ENCODE data around the gene SREBF1. TPM values are rescaled to one million over a fixed set of nuclear protein-coding genes. Genes with fewer than 3 reads are reported as not detected.

The SREBF1 gene
- total and polyA plus RNA-seq, 4 donors, result 23.6 to 103 (median 24.4) TPM

GRCh38 chr17:17792551-17793377 is 44.0 kb downstream of the SREBF1 start:
- Histone ChIP-seq H3K9me3 (ENCODE audit: control insufficient read depth, low read length) (no peaks in the 10 kb centered on the region), H3K4me1 (ENCODE audit: control insufficient read depth in 1 of 2, insufficient read depth in 2 of 2, low read length in 2 of 2) (no peaks in the 10 kb centered on the region), H3K27ac (ENCODE audit: low read depth in 1 of 2, low read length in 2 of 2) (no peak overlapping the region), H3K36me3 (ENCODE audit: control insufficient read depth in 1 of 2, insufficient read depth in 2 of 2, low read length in 1 of 2) (no peaks in the 10 kb centered on the region), H3K27me3 (ENCODE audit: control insufficient read depth in 1 of 2, insufficient read depth in 2 of 2, low read length in 1 of 2) (no peaks in the 10 kb centered on the region), H3K4me3 (ENCODE audit: low read length in 2 of 2) (no peak overlapping the region)
- intact Hi-C loops (cut with DNase I), result no loop called here
- DNase-seq, result no peak
- ATAC-seq (ENCODE audit: low FRiP score), result no peak
- 66 to 74% methylated on average over 37 to 38 of the region's 38 CpGs for WGBS, 2 donors

- Histone ChIP-seq H3K36me3 (ENCODE audit: control insufficient read depth in 1 of 2, insufficient read depth in 2 of 2, low read length in 1 of 2) (no peaks in the 10 kb centered on the region), H3K27me3 (ENCODE audit: control insufficient read depth in 1 of 2, insufficient read depth in 2 of 2, low read length in 1 of 2) (no peaks in the 10 kb centered on the region), H3K4me3 (ENCODE audit: low read length in 2 of 2) (no peak overlapping the region), H3K27ac (ENCODE audit: low read depth in 1 of 2, low read length in 2 of 2) (no peak overlapping the region), H3K4me1 (ENCODE audit: control insufficient read depth in 1 of 2, insufficient read depth in 2 of 2, low read length in 2 of 2) (no peaks in the 10 kb centered on the region), H3K9me3 (ENCODE audit: control insufficient read depth, low read length) (no peaks in the 10 kb centered on the region)
- DNase-seq, result no peak
- 89 to 91% methylated on average over 18 of the region's 18 CpGs for WGBS, 2 donors
- ATAC-seq (ENCODE audit: low FRiP score), result no peak
- intact Hi-C loops (cut with DNase I), result no loop called here
Measured at GRCh38 chr17:17792037-17792550, 44.7 kb downstream of the SREBF1 start.

- DNase-seq (no peak), ATAC-seq (ENCODE audit: low FRiP score) (no peak)
- Histone ChIP-seq H3K9me3 (ENCODE audit: control insufficient read depth, low read length) (no peaks in the 10 kb centered on the region), H3K4me3 (ENCODE audit: low read length in 2 of 2) (no peak overlapping the region), H3K4me1 (ENCODE audit: control insufficient read depth in 1 of 2, insufficient read depth in 2 of 2, low read length in 2 of 2) (no peaks in the 10 kb centered on the region), H3K27ac (ENCODE audit: low read depth in 1 of 2, low read length in 2 of 2) (no peak overlapping the region), H3K27me3 (ENCODE audit: control insufficient read depth in 1 of 2, insufficient read depth in 2 of 2, low read length in 1 of 2) (no peaks in the 10 kb centered on the region), H3K36me3 (ENCODE audit: control insufficient read depth in 1 of 2, insufficient read depth in 2 of 2, low read length in 1 of 2) (no peaks in the 10 kb centered on the region)
- intact Hi-C loops (cut with DNase I), result no loop called here
- 91 to 92% methylated on average over 26 of the region's 26 CpGs for WGBS, 2 donors
Measured at GRCh38 chr17:17790637-17791464, 45.9 kb downstream of the SREBF1 start.

- Histone ChIP-seq H3K36me3 (ENCODE audit: control insufficient read depth in 1 of 2, insufficient read depth in 2 of 2, low read length in 1 of 2) (no peaks in the 10 kb centered on the region), H3K9me3 (ENCODE audit: control insufficient read depth, low read length) (no peaks in the 10 kb centered on the region), H3K4me1 (ENCODE audit: control insufficient read depth in 1 of 2, insufficient read depth in 2 of 2, low read length in 2 of 2) (no peaks in the 10 kb centered on the region), H3K27ac (ENCODE audit: low read depth in 1 of 2, low read length in 2 of 2) (no peak overlapping the region), H3K4me3 (ENCODE audit: low read length in 2 of 2) (no peak overlapping the region), H3K27me3 (ENCODE audit: control insufficient read depth in 1 of 2, insufficient read depth in 2 of 2, low read length in 1 of 2) (no peaks in the 10 kb centered on the region)
- DNase-seq (no peak), ATAC-seq (ENCODE audit: low FRiP score) (no peak)
- 77 to 81% methylated on average over 12 of the region's 12 CpGs for WGBS, 2 donors
- intact Hi-C loops (cut with DNase I), result loop anchor here in 1 of 2 donors (5.0 kb wide), 1 partner anchor 307 kb away; no protein-coding TSS in a partner anchor
Measured at GRCh38 chr17:17789828-17790636, 46.8 kb downstream of the SREBF1 start.

- WGBS, 2 donors, result 90 to 95% methylated on average over 6 of the region's 6 CpGs
- no peak for ATAC-seq (ENCODE audit: low FRiP score)
Measured at GRCh38 chr17:17789410-17789809, 47.4 kb downstream of the SREBF1 start.

GRCh38 chr17:17788967-17789366 is 47.8 kb downstream of the SREBF1 start:
- Histone ChIP-seq H3K4me1 (ENCODE audit: control insufficient read depth in 1 of 2, insufficient read depth in 2 of 2, low read length in 2 of 2) (no peaks in the 10 kb centered on the region), H3K4me3 (ENCODE audit: low read length in 2 of 2) (no peak overlapping the region), H3K36me3 (ENCODE audit: control insufficient read depth in 1 of 2, insufficient read depth in 2 of 2, low read length in 1 of 2) (no peaks in the 10 kb centered on the region), H3K27me3 (ENCODE audit: control insufficient read depth in 1 of 2, insufficient read depth in 2 of 2, low read length in 1 of 2) (no peaks in the 10 kb centered on the region), H3K9me3 (ENCODE audit: control insufficient read depth, low read length) (no peaks in the 10 kb centered on the region), H3K27ac (ENCODE audit: low read depth in 1 of 2, low read length in 2 of 2) (no peak overlapping the region)
- WGBS, 2 donors, result 85 to 90% methylated on average over 8 of the region's 8 CpGs
- no peak for ATAC-seq (ENCODE audit: low FRiP score)
- DNase-seq, result no peak
- intact Hi-C loops (cut with DNase I), result loop anchor here in 1 of 2 donors (5.0 kb wide), 1 partner anchor 308 kb away; no protein-coding TSS in a partner anchor

More at GRCh38 chr17:17789410-17789809, 47.4 kb downstream of the SREBF1 start:
- H3K9me3 ChIP-seq (ENCODE audit: control insufficient read depth, low read length), result no peaks in the 10 kb centered on the region
- no peak for DNase-seq
- H3K27me3 ChIP-seq (ENCODE audit: control insufficient read depth in 1 of 2, insufficient read depth in 2 of 2, low read length in 1 of 2), result no peaks in the 10 kb centered on the region
- no peak overlapping the region for H3K27ac ChIP-seq (ENCODE audit: low read depth in 1 of 2, low read length in 2 of 2)
- H3K4me3 ChIP-seq (ENCODE audit: low read length in 2 of 2), result no peak overlapping the region
- no peaks in the 10 kb centered on the region for H3K4me1 ChIP-seq (ENCODE audit: control insufficient read depth in 1 of 2, insufficient read depth in 2 of 2, low read length in 2 of 2)
- H3K36me3 ChIP-seq (ENCODE audit: control insufficient read depth in 1 of 2, insufficient read depth in 2 of 2, low read length in 1 of 2), result no peaks in the 10 kb centered on the region
- intact Hi-C loops (cut with DNase I), result loop anchor here in 1 of 2 donors (5.0 kb wide), 1 partner anchor 308 kb away; no protein-coding TSS in a partner anchor

- H3K27ac ChIP-seq (ENCODE audit: low read depth in 1 of 2, low read length in 2 of 2), result no peak overlapping the region
- H3K4me1 ChIP-seq (ENCODE audit: control insufficient read depth in 1 of 2, insufficient read depth in 2 of 2, low read length in 2 of 2), result no peaks in the 10 kb centered on the region
- 94 to 97% methylated on average over 7 of the region's 7 CpGs for WGBS, 2 donors
- H3K4me3 ChIP-seq (ENCODE audit: low read length in 2 of 2), result no peak overlapping the region
- no peak for DNase-seq
- no peaks in the 10 kb centered on the region for H3K27me3 ChIP-seq (ENCODE audit: control insufficient read depth in 1 of 2, insufficient read depth in 2 of 2, low read length in 1 of 2)
- H3K36me3 ChIP-seq (ENCODE audit: control insufficient read depth in 1 of 2, insufficient read depth in 2 of 2, low read length in 1 of 2), result no peaks in the 10 kb centered on the region
- intact Hi-C loops (cut with DNase I), result loop anchor here in 1 of 2 donors (5.0 kb wide), 1 partner anchor 310 kb away; no protein-coding TSS in a partner anchor
- ATAC-seq (ENCODE audit: low FRiP score), result no peak
- no peaks in the 10 kb centered on the region for H3K9me3 ChIP-seq (ENCODE audit: control insufficient read depth, low read length)
Measured at GRCh38 chr17:17787568-17787967, 49.2 kb downstream of the SREBF1 start.

GRCh38 chr17:17786998-17787397 is 49.8 kb downstream of the SREBF1 start:
- 92 to 95% methylated on average over 2 of the region's 2 CpGs for WGBS, 2 donors
- Histone ChIP-seq H3K9me3 (ENCODE audit: control insufficient read depth, low read length) (no peaks in the 10 kb centered on the region), H3K4me1 (ENCODE audit: control insufficient read depth in 1 of 2, insufficient read depth in 2 of 2, low read length in 2 of 2) (no peaks in the 10 kb centered on the region), H3K4me3 (ENCODE audit: low read length in 2 of 2) (no peak overlapping the region), H3K36me3 (ENCODE audit: control insufficient read depth in 1 of 2, insufficient read depth in 2 of 2, low read length in 1 of 2) (no peaks in the 10 kb centered on the region), H3K27me3 (ENCODE audit: control insufficient read depth in 1 of 2, insufficient read depth in 2 of 2, low read length in 1 of 2) (no peaks in the 10 kb centered on the region), H3K27ac (ENCODE audit: low read depth in 1 of 2, low read length in 2 of 2) (no peak overlapping the region)
- intact Hi-C loops (cut with DNase I), result loop anchor here in 1 of 2 donors (5.0 kb wide), 1 partner anchor 310 kb away; no protein-coding TSS in a partner anchor
- DNase-seq (no peak), ATAC-seq (ENCODE audit: low FRiP score) (no peak)

All from aorta (tissue), 5 donors.